GM20000 (cell line): ENCODE results near the gene TENT4B.

Source experiments
- DNase-seq: peaks from one replicate; pipeline ENCODE4 v3.0.0; 2012; ENCODE audit warnings: low spot score
- TF ChIP-seq, protein P1 (sequence below): IDR thresholded peaks from 2 replicates; pipeline ENCODE4 v1.5.1; 2012; ENCODE audit warnings: mild to moderate bottlenecking, control low read depth; ENCODE audit errors: extremely low read depth, missing control alignments

Gene TENT4B

DNA sequence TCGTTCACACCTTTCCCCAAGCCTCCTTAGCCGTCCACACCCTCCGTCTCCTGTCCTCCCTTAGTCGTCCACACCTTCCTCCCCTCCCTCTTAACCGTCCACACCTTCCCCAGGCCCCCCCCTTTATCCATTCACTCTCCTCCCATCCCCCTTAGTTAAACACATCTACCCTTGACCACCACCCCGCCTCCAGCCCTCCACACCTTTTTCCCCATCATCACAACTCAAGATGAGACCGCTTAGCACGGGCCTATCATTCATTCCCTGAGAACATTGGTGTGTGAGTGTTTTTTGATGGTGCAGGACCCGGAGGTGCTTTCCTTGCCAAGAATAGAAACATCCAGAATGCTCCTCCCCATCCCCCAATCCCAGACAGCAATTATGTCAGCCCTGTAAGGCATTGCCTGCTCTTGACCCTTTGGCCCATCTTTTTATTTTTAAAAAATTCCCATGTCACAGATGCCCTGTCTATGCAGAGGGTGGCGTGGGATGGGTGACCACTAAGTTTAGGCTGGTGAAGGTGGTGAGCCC is 1.4 kb downstream of the TENT4B start:
- TF ChIP-seq, protein P1, sequence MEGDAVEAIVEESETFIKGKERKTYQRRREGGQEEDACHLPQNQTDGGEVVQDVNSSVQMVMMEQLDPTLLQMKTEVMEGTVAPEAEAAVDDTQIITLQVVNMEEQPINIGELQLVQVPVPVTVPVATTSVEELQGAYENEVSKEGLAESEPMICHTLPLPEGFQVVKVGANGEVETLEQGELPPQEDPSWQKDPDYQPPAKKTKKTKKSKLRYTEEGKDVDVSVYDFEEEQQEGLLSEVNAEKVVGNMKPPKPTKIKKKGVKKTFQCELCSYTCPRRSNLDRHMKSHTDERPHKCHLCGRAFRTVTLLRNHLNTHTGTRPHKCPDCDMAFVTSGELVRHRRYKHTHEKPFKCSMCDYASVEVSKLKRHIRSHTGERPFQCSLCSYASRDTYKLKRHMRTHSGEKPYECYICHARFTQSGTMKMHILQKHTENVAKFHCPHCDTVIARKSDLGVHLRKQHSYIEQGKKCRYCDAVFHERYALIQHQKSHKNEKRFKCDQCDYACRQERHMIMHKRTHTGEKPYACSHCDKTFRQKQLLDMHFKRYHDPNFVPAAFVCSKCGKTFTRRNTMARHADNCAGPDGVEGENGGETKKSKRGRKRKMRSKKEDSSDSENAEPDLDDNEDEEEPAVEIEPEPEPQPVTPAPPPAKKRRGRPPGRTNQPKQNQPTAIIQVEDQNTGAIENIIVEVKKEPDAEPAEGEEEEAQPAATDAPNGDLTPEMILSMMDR = no peak
- peak; percentile 25 for DNase-seq

DNA sequence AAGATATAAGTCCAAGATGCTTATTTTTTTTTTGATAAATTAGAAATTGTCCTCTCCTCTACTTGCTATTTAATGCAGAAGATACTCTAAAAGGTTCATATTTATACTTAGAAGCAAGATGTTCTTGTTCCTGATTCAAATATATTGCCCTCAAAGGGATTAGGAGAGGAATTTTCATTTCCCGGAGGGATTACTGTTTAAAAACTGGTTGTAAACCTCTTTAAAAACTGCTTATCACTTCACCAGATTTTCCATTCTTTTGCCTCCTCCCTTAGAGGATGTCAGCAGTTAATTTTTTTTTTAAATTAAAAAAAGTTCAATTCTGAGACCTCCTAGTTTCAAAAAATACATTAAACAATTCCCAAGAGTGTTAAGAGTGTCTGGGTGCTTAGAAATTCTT is 2.8 kb downstream of the TENT4B start:
- TF ChIP-seq, protein P1 = no peak
- DNase-seq = no peak

DNA sequence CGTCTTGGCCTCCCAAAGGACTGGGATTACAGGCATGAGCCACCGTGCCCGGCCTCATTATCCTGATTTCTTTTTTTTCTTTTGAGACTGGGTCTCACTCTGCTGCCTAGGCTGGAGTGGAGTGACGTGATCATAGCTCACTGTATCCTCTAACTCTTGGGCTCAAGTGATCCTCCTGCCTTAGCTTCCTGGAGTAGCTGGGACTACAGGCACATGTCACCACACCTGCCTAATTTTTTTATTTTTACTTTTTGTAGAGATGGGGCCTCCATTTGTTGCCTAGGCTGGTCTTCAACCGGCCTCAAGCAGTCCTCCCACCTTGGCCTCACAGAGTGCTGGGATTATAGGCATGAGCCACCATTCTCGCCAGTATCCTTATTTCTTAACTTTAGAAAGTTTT is 3.5 kb downstream of the TENT4B start:
- TF ChIP-seq, protein P1 = no peak
- no peak for DNase-seq

DNA sequence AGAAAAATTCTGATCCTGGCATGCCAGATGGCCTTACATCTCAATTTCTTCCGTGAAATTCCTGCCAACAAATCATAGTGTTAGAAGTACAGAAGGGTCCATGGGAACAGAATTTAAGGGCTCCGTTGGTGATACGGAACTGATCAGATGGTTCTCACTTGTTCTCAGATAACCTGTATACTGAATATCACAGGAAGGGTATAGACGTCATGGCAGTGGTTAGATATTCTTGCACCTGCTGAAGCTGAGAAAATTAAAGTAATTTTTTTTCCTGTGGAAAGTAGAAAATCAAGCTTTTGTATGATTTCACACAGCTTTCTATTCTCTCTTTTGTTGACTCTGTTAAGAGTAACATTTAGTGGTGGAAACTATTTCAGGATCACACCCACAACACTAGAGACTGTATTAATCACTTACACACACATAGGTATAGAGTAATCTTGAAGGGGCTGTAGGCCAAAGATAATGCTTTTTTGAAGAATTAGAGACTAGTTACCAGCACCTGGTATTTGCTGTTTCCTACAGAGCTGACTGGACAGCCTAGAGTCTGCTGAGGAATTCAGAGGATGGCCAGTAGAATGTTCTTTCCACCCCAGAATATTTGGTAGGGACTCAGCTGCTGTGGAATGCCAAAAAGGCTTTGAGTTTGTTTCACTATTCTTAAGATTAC is 7.5 kb downstream of the TENT4B start:
- no peak for DNase-seq
- TF ChIP-seq, protein P1 = no peak

DNA sequence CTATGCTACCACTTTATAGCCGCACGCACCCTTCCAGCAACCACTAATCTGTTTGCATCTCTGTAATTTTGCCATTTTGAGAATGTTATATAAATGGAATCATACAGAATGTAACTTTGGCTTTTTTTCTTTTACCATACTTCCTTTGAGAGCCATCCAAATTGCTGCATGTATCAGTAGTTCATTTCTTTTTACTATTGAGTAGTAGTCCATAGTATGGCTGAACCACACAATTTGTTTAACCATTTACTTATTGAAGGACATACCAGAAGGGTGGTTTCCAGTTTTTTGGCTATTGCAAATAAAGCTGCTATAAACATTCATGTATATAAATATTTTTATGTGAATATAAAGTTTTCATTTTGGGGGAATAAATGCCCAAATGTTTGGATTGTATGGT is 8.8 kb downstream of the TENT4B start:
- no peak for DNase-seq
- TF ChIP-seq, protein P1 = no peak

DNA sequence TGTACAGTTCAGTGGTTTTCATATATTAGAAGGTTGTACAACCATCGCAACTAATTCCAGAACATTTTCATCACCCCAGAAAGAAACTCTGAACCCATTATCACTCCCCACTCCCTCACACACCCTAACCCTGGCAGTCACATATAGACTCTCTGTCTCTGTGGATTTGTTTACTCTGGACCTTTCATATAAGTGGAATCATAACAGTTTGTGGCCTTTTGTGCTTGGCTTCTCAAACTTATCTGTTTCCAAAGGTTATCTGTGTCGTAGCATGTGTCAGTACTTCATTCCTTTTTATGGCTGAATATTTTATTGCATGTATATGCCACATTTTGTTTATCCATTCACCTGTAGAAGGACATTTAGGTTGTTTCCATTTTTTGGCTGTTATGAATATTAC is 12.4 kb downstream of the TENT4B start:
- no peak for DNase-seq
- TF ChIP-seq, protein P1 = no peak

DNA sequence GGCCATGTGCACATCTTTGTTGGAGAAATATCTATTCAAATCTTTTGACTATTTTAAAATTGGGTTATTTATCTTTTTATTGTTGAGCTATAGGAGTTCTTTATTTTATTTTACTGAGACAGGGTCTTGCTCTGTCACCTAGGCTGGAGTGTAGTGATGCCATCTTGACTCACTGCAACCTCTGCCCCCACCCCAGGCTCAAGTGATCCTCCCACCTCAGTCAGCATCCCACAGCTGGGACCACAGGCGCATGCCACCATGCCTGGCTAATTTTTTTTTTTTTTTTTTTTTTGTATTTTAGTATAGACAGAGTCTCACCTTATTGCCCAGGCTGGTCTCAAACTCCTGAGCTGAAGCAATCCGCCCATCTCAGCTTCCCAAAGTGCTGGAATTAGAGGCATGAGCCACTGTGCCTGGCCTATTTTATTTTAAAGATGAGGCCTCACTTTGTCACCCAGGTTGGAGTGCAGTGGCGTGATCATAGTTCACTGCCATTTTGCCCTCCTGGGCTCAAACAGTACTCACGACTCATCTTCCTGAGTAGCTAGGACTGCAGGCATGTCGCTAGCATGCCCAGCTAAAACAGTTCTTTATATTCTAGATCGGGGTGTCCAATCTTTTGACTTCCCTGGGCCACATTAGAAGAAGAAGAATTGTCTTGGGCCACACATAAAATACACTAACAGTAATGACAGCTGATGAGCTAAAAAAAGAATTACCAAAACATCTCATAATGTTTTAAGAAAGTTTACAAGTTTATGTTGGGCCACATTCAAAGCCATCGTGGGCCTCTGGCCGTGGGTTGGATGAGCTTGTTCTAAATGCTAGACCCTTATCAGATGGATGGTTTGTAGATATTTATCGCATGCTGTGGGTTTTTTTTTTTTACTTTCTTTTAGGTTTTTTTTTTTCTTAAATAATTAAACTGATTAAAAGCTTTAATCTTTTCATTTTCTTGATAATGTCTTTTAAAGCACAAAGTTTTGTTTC is 13.7 kb downstream of the TENT4B start:
- no peak for DNase-seq
- TF ChIP-seq, protein P1 = no peak
